Ascending aorta (tissue), 2 donors: Measurements from ENCODE around the gene TXNL4A. TPM values are rescaled to one million over a fixed set of nuclear protein-coding genes. Genes with fewer than 3 reads are reported as not detected.
A peak's percentile ranks its signal among the peaks of the same experiment; 100 is the strongest.
"Not testable (repeated sequence)": the region's sequence is repeated elsewhere in the genome, so short reads cannot be mapped to it uniquely, and the experiment has no call there.

Experiments
- DNase-seq, 2 donors: peaks; one replicate each; pipeline ENCODE4 v3.0.0-alpha.2; 2019; ENCODE audit warnings: low spot score in 2 of 2
- H3K27ac ChIP-seq, 2 donors: fragments of 200-600 bp; sonication (generic); one replicate each; pipeline ENCODE4 v1.5.1; 2016 to 2017; ENCODE audit warnings: mild to moderate bottlenecking in 1 of 2
- H3K27me3 ChIP-seq: fragments of 200-600 bp; sonication (generic); one replicate; pipeline ENCODE4 v1.5.1; 2017
- H3K36me3 ChIP-seq, 2 donors: fragments of 200-600 bp; sonication (generic); one replicate each; pipeline ENCODE4 v1.5.1; 2016
- H3K4me1 ChIP-seq, 2 donors: fragments of 200-600 bp; sonication (generic); one replicate each; pipeline ENCODE4 v1.5.1; 2016 to 2017; ENCODE audit warnings: mild to moderate bottlenecking in 1 of 2
- H3K4me3 ChIP-seq, 2 donors: fragments of 200-600 bp; sonication (generic); one replicate each; pipeline ENCODE4 v1.5.1; 2016 to 2017; ENCODE audit warnings: mild to moderate bottlenecking in 1 of 2
- H3K9me3 ChIP-seq, 2 donors: fragments of 200-600 bp; sonication (generic); one replicate each; pipeline ENCODE4 v1.5.1; 2016
- CTCF ChIP-seq, 3 experiments: fragments of 200-600 bp in 2 of 3; fragments of 450-650 bp in 1 of 3; sonication (generic) in 2 of 3; IDR thresholded peaks; one replicate each; pipeline ENCODE4 v1.5.1; 2016 to 2019; ENCODE audit warnings: antibody characterized with exemption in 3 of 3, mild to moderate bottlenecking in 1 of 3, moderate library complexity in 1 of 3
- intact Hi-C: fragments of 100-400 bp; cut with DNase I; formaldehyde crosslinking; loops from one replicate; pipeline ENCODE4 v1.15.1; 2023
- total RNA-seq: library from RNA; depleted of rRNA; stranded (reverse); fragments of >200 nt; gene quantifications from one replicate; pipeline ENCODE4 v1.1.0, GENCODE V29; 2016

TXNL4A gene
- total RNA-seq, 1 donor from 2014 or later: 16.5 TPM

GRCh38 chr18:80033181-80034067 is 45.1 kb upstream of the TXNL4A start:
- DNase-seq: peak; percentile 52 to 76
- intact Hi-C loops: loop anchor here (1.0 to 10.0 kb wide), 8 partner anchors 23 to 639 kb away; partner anchors contain the start of genes ADNP2, CTDP1, NFATC1 and SLC66A2

GRCh38 chr18:80029690-80030089 is 41.3 kb upstream of the TXNL4A start:
- Histone ChIP-seq H3K36me3 (peaks cover 5 to 6% of the 10 kb centered on the region in 2 donors), H3K9me3 (peaks cover 19 to 29% of the 10 kb centered on the region in 2 donors), H3K4me3 (no peak overlapping the region), H3K4me1 (no peaks in the 10 kb centered on the region), H3K27ac (no peak overlapping the region), H3K27me3 (no peaks in the 10 kb centered on the region)
- no peak for DNase-seq
- intact Hi-C loops: loop anchor here (5.0 to 10.0 kb wide), 3 partner anchors 118 to 635 kb away; partner anchors contain the start of genes CTDP1 and NFATC1
- no peak for TF ChIP-seq CTCF (IDR thresholded peaks at IDR 0.05)

More at GRCh38 chr18:80033181-80034067, 45.1 kb upstream of the TXNL4A start:
- H3K27ac ChIP-seq: peak overlapping the region; percentile 80 to 90
- no peak for TF ChIP-seq CTCF (IDR thresholded peaks at IDR 0.05)
- peaks cover 0 to 5% of the 10 kb centered on the region in 2 donors for H3K4me1 ChIP-seq
- no peaks in the 10 kb centered on the region for H3K9me3 ChIP-seq
- H3K4me3 ChIP-seq: peak overlapping the region; percentile 83 to 88
- no peaks in the 10 kb centered on the region for H3K27me3 ChIP-seq
- peaks cover 0 to 12% of the 10 kb centered on the region in 2 donors for H3K36me3 ChIP-seq

GRCh38 chr18:80027719-80028118 is 39.4 kb upstream of the TXNL4A start:
- not testable (repeated sequence) for H3K36me3 ChIP-seq, DNase-seq
- peaks cover 39 to 49% of the 10 kb centered on the region in 2 donors for H3K9me3 ChIP-seq

GRCh38 chr18:80026363-80026762 is 38.0 kb upstream of the TXNL4A start:
- peaks cover 53 to 63% of the 10 kb centered on the region in 2 donors for H3K9me3 ChIP-seq
- no peak overlapping the region for H3K4me3 ChIP-seq
- H3K27ac ChIP-seq: no peak overlapping the region
- no peaks in the 10 kb centered on the region for H3K27me3 ChIP-seq
- peaks cover 8 to 9% of the 10 kb centered on the region in 2 donors for H3K36me3 ChIP-seq
- H3K4me1 ChIP-seq: no peaks in the 10 kb centered on the region
- no peak for TF ChIP-seq CTCF (IDR thresholded peaks at IDR 0.05)
- intact Hi-C loops: no loop called here
- no peak for DNase-seq

More at GRCh38 chr18:80027719-80028118, 39.4 kb upstream of the TXNL4A start:
- H3K4me1 ChIP-seq, H3K27ac ChIP-seq, H3K27me3 ChIP-seq, intact Hi-C loops, H3K4me3 ChIP-seq: not testable (repeated sequence)

GRCh38 chr18:80023173-80023572 is 34.8 kb upstream of the TXNL4A start:
- Histone ChIP-seq H3K27ac (no peak overlapping the region), H3K27me3 (no peaks in the 10 kb centered on the region), H3K9me3 (peaks cover 75 to 90% of the 10 kb centered on the region in 2 donors), H3K36me3 (peaks cover 8 to 9% of the 10 kb centered on the region in 2 donors), H3K4me3 (no peak overlapping the region), H3K4me1 (no peaks in the 10 kb centered on the region)
- intact Hi-C loops: no loop called here
- no peak for TF ChIP-seq CTCF (IDR thresholded peaks at IDR 0.05)
- no peak for DNase-seq

- no peaks in the 10 kb centered on the region for H3K27me3 ChIP-seq
- H3K36me3 ChIP-seq: peaks cover 8 to 9% of the 10 kb centered on the region in 2 donors
- intact Hi-C loops: no loop called here
- H3K9me3 ChIP-seq: peaks cover 75 to 88% of the 10 kb centered on the region in 2 donors
- DNase-seq: no peak
- no peak for TF ChIP-seq CTCF (IDR thresholded peaks at IDR 0.05)
- no peak overlapping the region for H3K4me3 ChIP-seq
- no peaks in the 10 kb centered on the region for H3K4me1 ChIP-seq
- no peak overlapping the region for H3K27ac ChIP-seq
Observed at GRCh38 chr18:80022613-80023012, 34.2 kb upstream of the TXNL4A start.
